ENCODE data around the gene STUB1. TPM values are rescaled to one million over a fixed set of nuclear protein-coding genes. Genes with fewer than 3 reads are reported as not detected.

STUB1 gene
- total and polyA plus RNA-seq, 10 of the 15 experiments (the other 5 are each of a cell fraction or from before 2014, with no cell fraction given) = 4.2 to 136 (median 67.1) TPM

GRCh38 chr16:684071-684794 lies 4.0 kb downstream of the STUB1 start, which contains the start of gene JMJD8 (continued):
- TF ChIP-seq ATF3 (IDR thresholded peaks at IDR 0.05; ENCODE audit: borderline replicate concordance, extremely low read depth, low read depth, low read length) (no peak), MYB (IDR thresholded peaks at IDR 0.05; ENCODE audit: borderline replicate concordance, low read depth, low read length) (no peak), POLR2AphosphoS2 (IDR thresholded peaks at IDR 0.05; ENCODE audit: low read depth, low read length) (peak; percentile 96), TCF7 (IDR thresholded peaks at IDR 0.05; ENCODE audit: borderline replicate concordance) (no peak), PAX5 (IDR thresholded peaks at IDR 0.05; ENCODE audit: borderline replicate concordance, low read depth, low read length) (peak; percentile 71; the same call in 1 of the 2 replicates), EGR1 (IDR thresholded peaks at IDR 0.05; ENCODE audit: borderline replicate concordance in 1 of 2, low read depth in 2 of 2, low read length in 2 of 2) (peak; percentile 5 to 45; a peak in 1 of 3 replicates), TCF12 (IDR thresholded peaks at IDR 0.05; ENCODE audit: low read depth, low read length) (0 out of 2 replicates have a peak, but pooled peaks have one; percentile 32), SMAD5 (IDR thresholded peaks at IDR 0.05; ENCODE audit: low read depth) (0 out of 2 replicates have a peak, but pooled peaks have one; percentile 45), CHD4 (IDR thresholded peaks at IDR 0.05) (no peak), POU2F2 (IDR thresholded peaks at IDR 0.05; ENCODE audit: borderline replicate concordance, low read depth, low read length) (peak; percentile 80; the same call in 2 of the 3 replicates), MXI1 (IDR thresholded peaks at IDR 0.05; ENCODE audit: low read depth, low read length) (peak; percentile 96), NR2C1 (IDR thresholded peaks at IDR 0.05) (peak; percentile 93), SRF (IDR thresholded peaks at IDR 0.05; ENCODE audit: low read depth in 2 of 2, low read length in 2 of 2) (peak; percentile 84 to 89), BACH1 (IDR thresholded peaks at IDR 0.05; ENCODE audit: borderline replicate concordance) (no peak; the same call in 1 of the 2 replicates), ZNF207 (IDR thresholded peaks at IDR 0.05; ENCODE audit: borderline replicate concordance) (peak; percentile 76; the same call in 1 of the 2 replicates), SIX5 (IDR thresholded peaks at IDR 0.05; ENCODE audit: low read depth, low read length, severe bottlenecking) (peak; percentile 53), CREB1 (IDR thresholded peaks at IDR 0.05; ENCODE audit: low read depth) (peak; percentile 92), RB1 (IDR thresholded peaks at IDR 0.05; ENCODE audit: borderline replicate concordance) (peak; percentile 63; the same call in 1 of the 2 replicates), E4F1 (IDR thresholded peaks at IDR 0.05; ENCODE audit: borderline replicate concordance, partially characterized antibody) (peak; percentile 77), PML (IDR thresholded peaks at IDR 0.05; ENCODE audit: low read length) (no peak), CHD2 (IDR thresholded peaks at IDR 0.05; ENCODE audit: borderline replicate concordance, low read depth, low read length) (peak; percentile 87), SP1 (IDR thresholded peaks at IDR 0.05; ENCODE audit: low read depth, low read length) (peak; percentile 66), USF1 (IDR thresholded peaks at IDR 0.05; ENCODE audit: borderline replicate concordance, extremely low read length, insufficient read depth, low read depth, low read length) (peak; percentile 38), MEF2B (IDR thresholded peaks at IDR 0.05; ENCODE audit: partially characterized antibody, poor library complexity, severe bottlenecking) (peak; percentile 68), BMI1 (IDR thresholded peaks at IDR 0.05; ENCODE audit: borderline replicate concordance) (peak; percentile 99), HCFC1 (IDR thresholded peaks at IDR 0.05; ENCODE audit: low read length) (peak; percentile 72), RELA (IDR thresholded peaks at IDR 0.05; ENCODE audit: borderline replicate concordance, partially characterized antibody) (peak; percentile 24), EZH2 (IDR thresholded peaks at IDR 0.05; ENCODE audit: borderline replicate concordance, control insufficient read depth, low read depth, low read length) (no peak)
